GM12873 (cell line): Measurements from ENCODE around the gene MSTO1.

Source experiments
- CTCF ChIP-seq: IDR thresholded peaks from 2 replicates; pipeline ENCODE4 v1.5.1; 2012; ENCODE audit warnings: low read depth, mild to moderate bottlenecking, moderate library complexity, low read length, control low read depth; ENCODE audit not compliant: insufficient read depth; ENCODE audit errors: missing control alignments

The MSTO1 gene

DNA sequence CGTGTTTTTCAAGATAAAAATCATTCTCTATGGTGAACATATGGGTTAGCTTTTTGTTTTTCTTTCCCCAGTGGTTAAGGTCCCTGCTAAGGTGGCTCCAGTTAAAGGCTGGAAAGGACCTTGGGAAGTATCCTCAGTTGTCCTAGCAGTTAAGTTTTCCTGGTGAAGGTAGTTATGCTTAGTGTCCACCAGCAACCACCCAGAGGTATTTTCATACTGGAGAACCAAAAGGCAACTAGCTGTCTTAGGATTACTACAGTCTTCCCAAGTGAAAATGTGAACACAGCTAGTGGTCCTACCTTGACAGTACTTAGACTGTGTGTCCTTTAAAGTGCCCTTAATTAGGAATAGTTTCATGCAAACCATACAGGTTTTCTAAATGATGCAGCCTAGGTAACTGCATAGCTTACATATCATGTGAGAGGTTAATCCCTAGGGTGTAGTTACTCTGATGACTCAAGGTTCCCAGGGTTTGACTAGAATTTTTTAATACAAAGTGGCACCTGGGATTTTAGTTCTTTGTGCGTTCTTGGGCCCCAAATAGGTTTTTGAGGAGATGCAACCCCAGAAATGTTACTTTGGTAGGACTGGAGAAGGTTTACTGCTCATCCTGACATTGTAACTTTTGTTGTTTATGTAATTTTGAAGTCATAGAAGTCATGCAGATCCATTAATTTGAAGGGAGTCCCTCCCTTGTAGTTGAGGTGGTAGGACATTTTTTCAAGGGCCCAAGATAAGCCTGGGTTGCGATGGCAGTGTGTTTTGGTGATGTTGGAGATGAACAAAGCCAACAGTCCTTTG, 42.0 kb downstream of the MSTO1 start:
- TF ChIP-seq CTCF, result no peak

- no peak for TF ChIP-seq CTCF
These were observed 42.9 kb downstream of the MSTO1 start for GRCh38 chr1:155652951-155653350.

GRCh38 chr1:155657463-155657862, 47.4 kb downstream of the MSTO1 start:
- no peak for TF ChIP-seq CTCF
